GM21619 (cell line): Measurements from ENCODE around the gene DHRS12.

Experiments used
- ATAC-seq: cut with Tn5 transposase; IDR thresholded peaks from one replicate; pipeline ENCODE4 v1.9.1; 2021; ENCODE audit not compliant: unreplicated experiment

The DHRS12 gene

GRCh38 chr13:51784097-51784496 lies 19.9 kb downstream of the DHRS12 start:
- no peak for ATAC-seq

- ATAC-seq, result no peak
These were observed 20.4 kb downstream of the DHRS12 start for GRCh38 chr13:51783428-51784094.

- no peak for ATAC-seq
These were observed 21.8 kb downstream of the DHRS12 start for GRCh38 chr13:51782026-51782710.

DNA sequence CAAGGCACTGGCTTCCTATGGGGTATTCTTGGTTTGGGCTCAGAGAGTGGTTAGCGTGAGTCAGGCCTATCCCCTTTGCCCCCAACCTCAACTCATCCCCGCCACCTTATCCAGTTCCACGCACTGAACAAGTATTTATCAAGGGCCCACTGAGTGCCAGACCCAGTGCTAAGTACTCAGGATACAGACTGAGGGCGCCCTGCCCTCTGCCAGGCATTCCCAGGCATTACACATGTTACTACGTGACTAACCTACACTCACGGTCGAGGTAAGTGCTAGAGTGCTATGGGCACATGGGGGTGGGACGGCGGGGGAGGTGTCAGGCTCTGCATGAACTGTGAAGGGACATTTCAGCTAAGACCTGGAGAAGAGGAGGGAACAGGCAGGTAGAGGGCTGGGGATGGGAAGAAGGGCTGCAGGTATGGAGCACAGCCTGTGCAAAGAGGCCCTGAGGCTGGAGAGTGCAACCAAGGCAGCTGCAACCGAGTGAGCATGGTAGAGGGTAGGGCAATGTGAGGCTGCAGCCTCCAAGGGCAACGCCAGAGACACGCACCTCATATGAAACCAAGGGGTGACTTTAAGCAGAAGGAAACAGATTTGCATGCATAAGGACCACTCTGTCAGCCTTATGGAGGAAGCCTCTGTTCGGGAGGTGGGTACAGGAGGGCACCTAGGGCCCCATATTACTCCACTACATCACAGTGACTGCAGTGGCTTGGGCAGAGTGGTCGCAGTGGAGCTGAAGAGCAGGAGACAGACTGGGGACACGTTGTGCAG lies 22.5 kb downstream of the DHRS12 start:
- no peak for ATAC-seq

DNA sequence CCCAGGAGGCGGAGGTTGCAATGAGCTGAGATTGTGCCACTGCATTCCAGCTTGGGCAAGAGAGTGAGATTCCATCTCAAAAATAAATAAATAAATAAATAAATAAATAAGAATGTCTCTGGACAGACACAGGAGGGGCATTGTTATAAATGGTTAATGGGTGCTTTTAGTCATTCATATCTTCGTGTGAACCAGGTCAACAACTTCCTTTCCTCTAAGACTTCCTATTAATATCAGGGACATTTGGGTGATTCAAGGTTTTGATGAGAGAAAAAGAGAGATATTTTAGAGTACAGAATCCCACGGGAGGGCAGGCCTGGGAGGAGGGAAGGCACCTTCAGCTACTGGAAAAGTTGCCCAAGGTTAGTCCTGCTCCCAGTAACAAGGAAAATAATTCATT lies 23.9 kb downstream of the DHRS12 start:
- no peak for ATAC-seq

GRCh38 chr13:51778392-51778791 lies 25.6 kb downstream of the DHRS12 start:
- ATAC-seq, result no peak

DNA sequence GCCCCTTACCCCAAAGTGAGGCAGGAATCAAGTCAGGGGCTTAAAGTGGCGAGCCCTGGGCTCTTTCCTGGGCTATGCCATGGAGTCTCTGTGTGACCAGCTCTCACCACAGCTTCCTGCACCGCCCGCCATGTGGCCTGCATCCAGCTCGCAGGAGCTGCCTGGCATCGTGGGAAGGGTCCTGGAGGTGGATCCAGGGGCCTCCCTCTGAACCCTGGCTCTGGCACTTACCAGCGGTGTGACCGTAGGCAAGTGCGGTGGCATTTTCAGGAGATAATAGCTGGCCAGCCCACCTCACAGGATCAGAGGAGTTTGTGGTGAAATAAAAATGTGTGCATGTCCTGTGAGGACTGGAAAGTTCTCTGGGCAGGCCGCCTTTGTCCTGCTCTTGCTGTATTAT lies 26.0 kb downstream of the DHRS12 start:
- ATAC-seq, result no peak

- ATAC-seq, result no peak
These were observed 27.8 kb downstream of the DHRS12 start for GRCh38 chr13:51776179-51776578.

GRCh38 chr13:51773515-51773914 lies 30.4 kb downstream of the DHRS12 start:
- ATAC-seq, result no peak

DNA sequence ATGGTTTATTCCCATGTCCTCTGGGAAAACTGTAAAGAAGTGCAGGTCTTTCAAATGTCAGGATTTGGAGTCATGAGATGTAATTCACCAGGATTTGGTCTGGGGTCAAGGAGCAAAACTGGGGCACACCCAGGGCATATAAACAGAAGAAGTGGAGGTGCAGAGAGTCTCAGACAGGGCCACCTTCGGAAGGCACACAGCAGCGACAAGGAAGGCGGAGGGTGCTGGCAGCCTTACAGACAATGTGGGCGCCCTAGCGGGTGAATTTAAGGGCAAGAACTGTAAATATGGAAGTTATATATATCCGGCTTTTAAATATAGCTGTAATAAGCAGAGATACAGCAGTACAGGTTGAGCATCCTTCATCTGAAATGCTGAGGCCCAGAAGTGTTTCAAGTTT lies 31.2 kb downstream of the DHRS12 start:
- no peak for ATAC-seq

- ATAC-seq, result no peak
These were observed 31.9 kb downstream of the DHRS12 start for GRCh38 chr13:51772105-51772455.

DNA sequence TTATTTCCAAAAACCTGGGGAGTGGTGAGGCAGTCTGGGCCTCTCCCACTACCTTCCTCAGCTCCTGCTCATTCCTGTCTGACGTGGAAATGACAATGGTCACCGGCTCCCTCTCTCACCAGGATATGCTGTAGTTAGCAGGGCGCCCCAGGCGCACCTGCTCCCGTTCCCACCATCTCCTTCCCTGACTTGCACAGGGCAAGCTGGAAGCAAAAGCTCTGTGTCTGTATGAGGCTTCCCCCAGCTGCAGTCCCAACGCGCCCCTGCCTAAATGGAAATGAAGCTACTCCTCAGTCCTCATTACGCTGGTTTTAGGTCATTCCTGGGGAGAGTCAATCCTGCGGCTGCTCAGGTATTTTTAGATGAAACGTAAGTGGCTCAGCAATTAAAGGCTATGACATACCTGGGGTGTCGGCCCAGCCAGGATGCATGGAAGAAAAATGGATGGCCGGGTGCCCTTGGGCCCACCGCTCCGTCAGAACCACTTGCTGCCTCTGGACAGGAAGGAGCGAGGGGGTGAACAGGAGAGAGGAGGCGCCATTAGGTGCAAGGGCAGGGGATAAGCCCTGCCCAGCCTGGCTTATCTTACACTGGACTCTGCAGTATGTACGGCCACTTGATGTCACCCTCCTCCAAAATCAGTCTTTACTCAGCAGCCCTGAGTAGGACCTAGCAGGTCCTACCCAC lies 32.4 kb downstream of the DHRS12 start:
- ATAC-seq, result no peak

DNA sequence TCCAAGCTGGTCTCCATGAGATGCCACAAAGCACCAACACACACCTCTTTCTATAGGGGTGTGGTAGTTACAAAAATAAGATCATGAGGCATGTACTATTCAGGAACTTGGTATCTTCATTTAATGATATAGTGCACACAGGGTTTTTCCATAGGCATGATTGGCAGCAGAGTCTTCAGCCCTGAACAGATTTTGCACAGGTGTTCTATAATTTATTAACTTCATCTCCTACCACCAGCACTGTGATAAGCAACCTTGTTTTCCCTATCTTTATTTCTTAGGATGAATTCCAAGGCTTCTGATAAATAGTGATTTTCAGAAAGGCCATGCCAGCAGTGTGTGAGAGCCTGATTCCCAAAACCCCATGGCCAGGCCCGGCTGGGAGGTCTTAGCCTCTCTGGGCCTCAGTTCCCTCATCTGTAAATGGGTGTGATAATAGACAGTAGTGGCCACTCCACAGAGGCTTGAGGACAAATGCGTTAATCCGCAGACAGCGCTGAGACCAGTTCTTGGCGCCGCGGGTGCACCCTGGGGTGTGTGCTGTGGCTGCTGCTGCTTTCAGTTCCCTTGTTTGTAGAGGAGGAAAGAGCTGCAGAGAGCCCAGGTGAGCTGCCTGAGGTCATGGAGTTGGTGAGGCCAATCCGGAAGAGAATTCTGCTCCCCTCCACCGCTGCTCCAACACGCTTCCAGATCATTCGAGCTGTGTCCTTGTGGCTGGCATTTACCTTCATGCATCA lies 33.1 kb downstream of the DHRS12 start:
- ATAC-seq, result no peak

DNA sequence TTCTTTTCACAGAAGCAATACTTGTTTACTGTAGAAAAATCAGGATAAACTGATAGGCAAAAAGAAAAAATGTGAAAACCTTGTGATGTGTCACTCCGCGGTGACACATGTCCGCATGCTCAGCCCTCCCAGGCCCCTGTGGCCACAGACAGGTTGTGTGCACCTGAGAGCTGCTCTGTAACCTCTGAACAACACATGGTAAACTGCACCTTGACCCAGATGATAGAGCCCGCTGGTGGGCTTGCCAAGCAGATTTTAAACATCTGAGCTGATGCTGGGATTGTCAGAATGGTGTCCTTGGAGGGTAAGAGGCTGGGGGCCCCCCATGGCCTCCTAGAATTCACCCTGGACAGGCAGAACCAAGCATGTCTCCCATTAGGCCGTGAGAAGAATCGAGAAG lies 33.8 kb downstream of the DHRS12 start:
- no peak for ATAC-seq

- ATAC-seq, result no peak
These were observed 34.4 kb downstream of the DHRS12 start for GRCh38 chr13:51769455-51770127.

DNA sequence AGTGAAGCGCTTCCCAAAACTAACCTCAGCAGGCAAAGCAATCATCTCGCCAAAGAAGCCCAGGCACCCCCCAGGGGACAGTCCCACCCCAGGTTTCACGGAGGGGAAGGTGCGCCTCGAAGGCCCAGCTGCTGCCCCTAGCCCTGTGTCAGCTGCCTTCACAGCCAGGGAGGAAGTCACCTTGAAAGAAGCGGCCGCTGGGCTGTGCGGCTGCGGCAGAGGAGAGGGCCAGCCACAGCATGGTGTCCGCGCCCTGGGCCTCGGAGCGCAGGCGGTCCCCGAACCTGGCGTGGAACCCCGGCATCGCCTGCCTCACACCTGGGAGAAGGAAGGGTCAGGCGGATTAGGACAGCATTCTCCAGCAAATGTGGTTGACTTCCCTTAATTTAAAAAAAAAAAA lies 35.0 kb downstream of the DHRS12 start:
- no peak for ATAC-seq

DNA sequence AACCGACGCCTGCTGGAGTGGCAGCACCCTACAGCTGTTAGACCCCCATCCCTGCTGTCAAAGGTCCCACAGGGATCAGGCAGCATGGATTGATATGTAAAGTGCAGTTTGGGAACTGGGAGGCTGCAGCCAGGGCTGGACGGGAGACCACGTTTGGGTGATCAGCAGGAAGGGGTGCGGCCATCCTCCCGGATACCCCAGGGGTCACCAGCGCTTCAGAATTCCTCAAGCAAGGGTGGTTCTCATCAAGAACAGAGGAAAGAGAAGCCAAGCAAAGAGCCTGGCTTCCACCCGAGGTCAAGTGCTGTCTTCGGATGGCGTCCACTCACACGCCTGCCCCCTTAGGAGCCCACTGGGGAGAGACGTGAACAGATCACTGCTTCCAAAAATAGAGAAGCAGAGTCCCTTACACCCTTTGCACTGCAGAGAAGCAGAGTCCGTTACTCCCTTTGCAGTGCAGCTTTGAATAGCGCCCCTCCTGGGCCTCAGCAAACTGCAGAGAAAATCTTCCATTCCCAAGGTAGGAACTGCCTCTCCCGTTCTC lies 35.5 kb downstream of the DHRS12 start:
- ATAC-seq, result no peak

DNA sequence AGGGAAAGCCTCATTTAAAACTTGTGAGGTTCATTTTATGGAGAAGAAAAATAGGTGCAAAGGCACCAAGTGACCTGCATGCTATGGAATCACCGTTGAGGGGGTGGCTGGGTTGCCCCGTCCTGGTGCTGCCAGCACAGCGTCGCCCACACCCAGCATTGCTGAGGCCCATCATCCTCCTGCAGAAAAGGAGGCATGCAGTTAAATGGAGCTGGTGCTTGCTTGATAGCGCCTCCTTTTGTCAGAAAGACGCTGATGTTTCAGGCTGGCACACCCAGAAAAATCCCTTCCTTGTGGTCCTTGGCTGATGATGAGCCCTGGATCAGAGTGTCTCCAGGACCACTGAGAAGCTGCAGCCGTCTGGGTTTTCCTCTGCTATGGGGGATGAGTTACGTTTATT lies 36.9 kb downstream of the DHRS12 start:
- no peak for ATAC-seq

- ATAC-seq, result peak; percentile 1
These were observed 38.8 kb downstream of the DHRS12 start for GRCh38 chr13:51765142-51765515.
